ENCODE results near the gene RAB11FIP5. TPM values are rescaled to one million over a fixed set of nuclear protein-coding genes. Genes with fewer than 3 reads are reported as not detected.
A peak's percentile ranks its signal among the peaks of the same experiment; 100 is the strongest.
"Not testable (repeated sequence)": the region's sequence is repeated elsewhere in the genome, so short reads cannot be mapped to it uniquely, and the experiment has no call there.

The RAB11FIP5 gene
- total RNA-seq, 2 donors from 2014 or later: 29.3 to 39.2 TPM

- no peak for DNase-seq (ENCODE audit: low spot score)
- intact Hi-C loops (cut with DNase I): loop anchor here in 1 of 2 donors (1.0 kb wide), 1 partner anchor 23 kb away; no protein-coding TSS in a partner anchor
These were observed 1.4 kb downstream of the RAB11FIP5 start for GRCh38 chr2:73111073-73112025.

- no peak for DNase-seq (ENCODE audit: low spot score)
- intact Hi-C loops (cut with DNase I): no loop called here
These were observed 2.3 kb downstream of the RAB11FIP5 start for GRCh38 chr2:73110168-73111072.

- DNase-seq (ENCODE audit: low spot score): no peak
- intact Hi-C loops (cut with DNase I): no loop called here
These were observed 3.1 kb downstream of the RAB11FIP5 start for GRCh38 chr2:73109431-73110167.

DNA sequence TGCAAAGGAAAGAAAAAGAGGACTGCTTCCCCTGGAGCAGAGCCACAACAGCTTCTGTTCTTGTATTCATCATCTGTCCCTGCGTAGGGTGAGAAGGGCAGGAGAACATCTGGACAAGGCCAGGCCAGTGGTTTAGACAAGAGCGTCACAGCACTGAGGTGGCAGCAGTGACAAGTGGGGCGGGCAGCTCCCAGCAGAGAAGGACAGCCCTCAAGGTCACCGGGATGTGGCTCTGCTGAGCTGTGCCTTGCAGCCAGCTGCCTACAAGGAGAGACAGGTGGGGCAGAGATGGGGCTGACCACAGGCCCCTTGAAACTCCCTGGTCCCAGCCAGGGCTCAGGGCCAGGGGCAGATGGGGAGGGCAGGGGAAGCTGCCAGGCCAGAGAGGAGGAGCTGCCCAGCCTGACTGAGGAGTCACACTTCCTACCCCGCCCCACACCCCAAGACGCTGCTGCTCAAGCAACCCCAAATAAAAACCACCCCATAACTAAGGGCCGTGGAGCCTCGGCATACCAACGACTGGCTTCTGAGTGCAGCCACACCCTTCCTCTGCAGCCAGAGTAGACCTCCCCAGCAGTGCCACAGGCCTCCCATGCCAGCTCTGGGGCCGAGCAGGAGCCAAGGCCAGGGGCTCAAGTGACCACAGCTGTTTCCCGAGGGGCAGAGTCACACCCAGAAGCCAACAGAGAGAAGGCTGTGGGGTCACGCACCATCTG lies 5.4 kb downstream of the RAB11FIP5 start:
- intact Hi-C loops (cut with DNase I): no loop called here
- DNase-seq (ENCODE audit: low spot score): no peak

GRCh38 chr2:73106791-73107190 lies 6.0 kb downstream of the RAB11FIP5 start:
- peak; percentile 64 for DNase-seq (ENCODE audit: low spot score)
- intact Hi-C loops (cut with DNase I): no loop called here

GRCh38 chr2:73105511-73105971 lies 7.2 kb downstream of the RAB11FIP5 start:
- DNase-seq (ENCODE audit: low spot score): peak; percentile 63
- intact Hi-C loops (cut with DNase I): no loop called here

- peak; percentile 7 for DNase-seq (ENCODE audit: low spot score)
- intact Hi-C loops (cut with DNase I): no loop called here
These were observed 7.8 kb downstream of the RAB11FIP5 start for GRCh38 chr2:73104933-73105332.

GRCh38 chr2:73103018-73103542 lies 9.7 kb downstream of the RAB11FIP5 start:
- DNase-seq (ENCODE audit: low spot score): peak; percentile 74
- intact Hi-C loops (cut with DNase I): no loop called here

DNA sequence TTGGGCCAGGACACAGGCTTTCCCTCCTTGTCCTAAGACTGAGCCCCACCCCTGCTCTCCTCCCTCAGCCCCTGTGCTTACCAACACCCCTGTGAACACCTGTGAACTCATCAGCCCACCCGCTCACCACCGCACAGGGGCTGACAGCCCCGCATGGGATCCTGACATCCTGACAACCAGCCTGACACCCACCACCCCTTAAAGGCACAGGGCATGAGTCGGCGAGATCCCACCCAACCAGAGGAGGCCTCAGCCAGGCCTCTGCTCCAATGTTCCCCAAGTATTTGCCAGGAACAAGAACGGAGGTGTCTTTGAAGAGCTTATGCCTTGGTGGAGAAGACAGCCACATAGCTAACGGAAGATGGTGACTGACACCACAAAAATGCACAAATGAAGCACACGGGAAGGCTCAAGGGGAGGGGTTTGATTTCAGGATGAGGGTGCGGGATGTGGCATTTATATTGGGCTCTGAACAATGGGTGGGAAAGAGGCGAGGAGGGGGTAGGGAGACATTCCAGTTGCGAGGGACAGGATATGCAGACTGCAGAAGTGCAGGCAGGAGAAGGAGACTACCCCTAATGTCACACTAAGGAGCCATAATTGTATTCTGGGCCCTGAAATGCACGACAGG lies 11.0 kb downstream of the RAB11FIP5 start:
- DNase-seq (ENCODE audit: low spot score): peak; percentile 58
- intact Hi-C loops (cut with DNase I): no loop called here

GRCh38 chr2:73100956-73101355 lies 11.8 kb downstream of the RAB11FIP5 start:
- peak; percentile 13 for DNase-seq (ENCODE audit: low spot score)
- intact Hi-C loops (cut with DNase I): no loop called here

- peak; percentile 32 for DNase-seq (ENCODE audit: low spot score)
- intact Hi-C loops (cut with DNase I): no loop called here
These were observed 13.3 kb downstream of the RAB11FIP5 start for GRCh38 chr2:73099486-73099885.

GRCh38 chr2:73095910-73096309 lies 16.8 kb downstream of the RAB11FIP5 start:
- no peak for DNase-seq (ENCODE audit: low spot score)
- intact Hi-C loops (cut with DNase I): no loop called here

DNA sequence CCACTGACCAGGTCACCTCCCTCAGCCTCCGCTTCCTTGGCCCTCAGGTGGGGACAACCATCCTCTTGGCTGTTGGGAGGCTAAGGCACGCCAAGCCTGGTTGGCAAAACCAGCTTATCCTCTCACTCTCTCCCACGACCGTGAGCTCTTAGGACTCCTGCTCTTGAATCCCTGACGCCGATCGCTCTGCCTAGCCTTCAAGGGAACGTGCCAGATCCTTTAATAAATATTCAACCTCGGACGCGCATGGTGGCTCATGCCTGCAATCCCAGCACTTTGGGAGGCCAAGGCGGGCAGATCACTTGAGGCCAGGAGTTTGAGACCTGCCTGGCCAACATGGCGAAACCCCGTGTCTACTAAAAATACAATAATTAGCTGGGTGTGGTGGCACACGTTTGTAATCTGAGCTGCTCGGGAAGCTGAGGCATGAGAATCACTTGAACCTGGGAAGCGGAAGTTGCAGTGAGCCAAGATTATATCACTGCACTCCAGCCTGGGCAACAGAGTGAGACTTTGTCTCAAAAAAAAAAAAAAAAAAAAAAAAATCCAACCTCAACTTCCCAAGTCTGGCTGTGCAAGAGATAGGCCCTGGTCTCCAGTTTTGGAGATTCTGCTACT lies 19.0 kb downstream of the RAB11FIP5 start:
- intact Hi-C loops (cut with DNase I); DNase-seq (ENCODE audit: low spot score): not testable (repeated sequence)

DNA sequence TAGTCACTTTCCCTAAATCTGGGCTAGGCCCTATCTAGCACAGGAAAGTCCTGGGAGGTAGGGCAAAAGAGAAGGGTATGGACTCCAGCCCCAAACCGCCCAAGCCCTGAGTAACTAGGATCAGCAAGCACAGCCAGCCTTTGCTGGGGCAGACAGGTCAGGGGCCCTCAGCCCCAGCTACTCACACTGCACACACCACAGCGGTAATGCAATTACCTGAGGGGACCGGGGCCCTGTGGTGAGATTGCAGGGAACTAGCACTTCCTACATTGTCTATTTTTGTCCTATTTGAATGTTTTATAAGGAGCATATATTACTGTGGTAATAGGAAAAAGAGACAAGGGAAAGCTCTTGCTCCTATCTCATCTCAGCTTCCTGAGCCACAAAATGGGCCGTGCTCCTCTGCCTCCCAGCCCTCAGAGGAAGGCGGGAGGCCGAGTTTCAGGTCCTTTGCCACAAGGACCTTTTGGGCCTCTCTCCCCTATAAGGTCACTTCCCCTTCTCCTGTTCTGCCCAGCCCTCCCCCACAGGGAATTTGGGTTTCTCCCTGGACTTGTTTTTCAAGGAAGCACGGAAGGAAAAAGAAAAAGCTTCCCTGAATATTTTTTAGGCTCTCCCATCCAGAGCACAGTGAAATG lies 20.5 kb downstream of the RAB11FIP5 start:
- intact Hi-C loops (cut with DNase I): no loop called here
- DNase-seq (ENCODE audit: low spot score): no peak

DNA sequence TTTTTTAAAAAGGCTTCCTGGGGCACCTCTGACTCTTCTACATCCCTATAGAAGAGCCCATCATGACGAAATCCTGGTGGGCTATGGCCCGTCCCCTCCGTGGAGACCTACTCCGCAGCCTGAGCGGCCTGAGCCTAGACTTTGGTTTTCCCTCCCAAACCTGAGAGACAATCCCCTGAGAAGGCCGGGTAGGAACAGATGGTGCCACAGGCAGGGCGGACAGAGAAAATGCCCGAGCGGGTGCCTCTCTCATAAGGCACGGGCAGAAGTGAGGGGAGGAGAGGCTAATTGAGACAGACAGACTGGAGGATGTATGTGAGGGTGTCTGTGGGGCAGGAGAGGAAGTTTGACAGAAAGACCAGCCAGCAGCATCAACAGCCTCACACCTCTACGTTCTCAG lies 21.1 kb downstream of the RAB11FIP5 start:
- no peak for DNase-seq (ENCODE audit: low spot score)
- intact Hi-C loops (cut with DNase I): no loop called here

DNA sequence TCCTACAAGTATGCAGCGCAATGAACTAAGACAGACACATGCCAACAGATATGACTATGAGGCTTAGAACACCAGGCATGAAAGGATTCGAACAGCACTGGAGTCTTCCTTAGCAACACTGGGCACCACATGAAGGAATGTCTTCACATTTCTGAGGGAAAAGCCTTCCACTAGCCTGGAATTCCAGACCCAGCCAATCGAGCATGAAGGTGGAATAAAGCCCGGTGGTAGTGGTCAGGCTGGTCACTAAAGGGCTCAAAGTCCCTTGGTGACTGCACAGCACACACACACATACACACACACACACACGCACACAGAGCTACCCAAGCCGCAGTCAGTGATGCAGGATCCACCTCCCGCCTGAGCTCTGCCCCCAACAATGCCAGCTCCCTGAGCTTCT lies 21.6 kb downstream of the RAB11FIP5 start:
- DNase-seq (ENCODE audit: low spot score): no peak
- intact Hi-C loops (cut with DNase I): no loop called here
